Measurements from ENCODE around the gene HOOK2. TPM values are rescaled to one million over a fixed set of nuclear protein-coding genes. Genes with fewer than 3 reads are reported as not detected.

The HOOK2 gene
- total and polyA plus RNA-seq, 2 of the 8 experiments (the other 6 are each of a cell fraction or from before 2014, with no cell fraction given), result 23.8 to 63.2 TPM

GRCh38 chr19:12796146-12797071, 21.1 kb upstream of the HOOK2 start:
- H3K36me3 ChIP-seq (ENCODE audit: control insufficient read depth in 2 of 4, insufficient read depth in 4 of 4, low read length in 3 of 4), result peaks cover 8 to 19% (median 14%) of the 10 kb centered on the region in 4 experiments; a peak in 7 of 8 replicates
- TF ChIP-seq USF2 (IDR thresholded peaks at IDR 0.05; ENCODE audit: low read length), result peak; percentile 34; the same call in 1 of the 2 replicates
- peak; percentile 41; the same call in 1 of the 2 replicates for TF ChIP-seq CEBPB (IDR thresholded peaks at IDR 0.05; ENCODE audit: low read depth, low read length)
- TF ChIP-seq CHD2 (IDR thresholded peaks at IDR 0.05; ENCODE audit: low read length), result no peak
- no peak for TF ChIP-seq FOSL1 (IDR thresholded peaks at IDR 0.05; ENCODE audit: insufficient read depth, low read depth, low read length)
- peak; percentile 84; the same call in 1 of the 2 replicates for TF ChIP-seq GTF2F1 (IDR thresholded peaks at IDR 0.05; ENCODE audit: borderline replicate concordance, low read depth, low read length)
- TF ChIP-seq CBX8 (IDR thresholded peaks at IDR 0.05; ENCODE audit: borderline replicate concordance, low read depth, low read length), result no peak
- TF ChIP-seq BCL11A (IDR thresholded peaks at IDR 0.05; ENCODE audit: low read depth in 2 of 2, low read length in 2 of 2), result no peak
- TF ChIP-seq TEAD4 (IDR thresholded peaks at IDR 0.05; ENCODE audit: low read depth, low read length), result 0 out of 2 replicates have a peak, but pooled peaks have one; percentile 32
- TF ChIP-seq CHD1 (IDR thresholded peaks at IDR 0.05; ENCODE audit: low read depth, low read length), result no peak

More at GRCh38 chr19:12796146-12797071, 21.1 kb upstream of the HOOK2 start:
- POLR2A ChIA-PET (ENCODE audit: partially characterized antibody), result interaction anchor here (0.7 to 15.2 kb wide), 16 partner anchors 9 to 78 kb away, joined by 3 to 317 read pairs (median 5); partner anchors contain the start of genes GET3, HOOK2, RNASEH2A and RTBDN
- Histone ChIP-seq H3K79me2 (ENCODE audit: control insufficient read depth in 1 of 2, insufficient read depth in 2 of 2, low read length in 2 of 2) (peaks cover 0 to 12% of the 10 kb centered on the region in 2 experiments; a peak in 2 of 4 replicates), H3K23ac (ENCODE audit: insufficient read length) (no peak overlapping the region), H4K5ac (ENCODE audit: insufficient read length, low read depth, low read length) (no peak overlapping the region), H3K9me3 (ENCODE audit: insufficient read depth in 2 of 2, low read depth in 1 of 2, low read length in 1 of 2) (no peaks in the 10 kb centered on the region), H3K27me3 (replicated peaks in 1 of 4; ENCODE audit: control insufficient read depth in 3 of 4, extremely low read depth in 1 of 4, insufficient read depth in 3 of 4, low read length in 3 of 4) (peaks cover 0 to 10% (median 8%) of the 10 kb centered on the region in 4 experiments; a peak in 3 of 7 replicates), H3K23me2 (ENCODE audit: low read depth, low read length) (peaks cover 23% of the 10 kb centered on the region), H3K4me3 (ENCODE audit: extremely low read depth in 1 of 4, insufficient read depth in 2 of 4, low read depth in 3 of 4, low read length in 4 of 4) (no peak overlapping the region), H2BK120ac (replicated peaks; ENCODE audit: low read depth, low read length) (no peak overlapping the region), H3K4me2 (ENCODE audit: insufficient read depth in 1 of 2, low read depth in 2 of 2, low read length in 2 of 2) (peak overlapping the region in 1 of 2 experiments; percentile 49; a peak in 1 of 4 replicates), H2BK12ac (ENCODE audit: low read depth, low read length) (peak overlapping the region; percentile 80; the same call in 1 of the 2 replicates), H3K14ac (ENCODE audit: insufficient read length) (no peak overlapping the region), H4K20me1 (replicated peaks in 1 of 2; ENCODE audit: control insufficient read depth in 1 of 2, insufficient read depth in 2 of 2, low read length in 2 of 2) (peaks cover 0 to 6% of the 10 kb centered on the region in 2 experiments), H4K8ac (ENCODE audit: extremely low read depth, insufficient read depth, low read length) (no peak overlapping the region), H2BK15ac (ENCODE audit: low read length) (peak overlapping the region; percentile 55; the same call in 1 of the 2 replicates), H3K4me1 (replicated peaks in 1 of 4; ENCODE audit: control insufficient read depth in 3 of 4, insufficient read depth in 4 of 4, low read length in 3 of 4) (peaks cover 5 to 19% (median 13%) of the 10 kb centered on the region in 4 experiments), H2BK5ac (ENCODE audit: low read depth, low read length) (peak overlapping the region; percentile 66; the same call in 1 of the 2 replicates), H3K4ac (replicated peaks; ENCODE audit: insufficient read length, low read depth, low read length) (no peak overlapping the region), H3K9ac (replicated peaks in 1 of 4; ENCODE audit: extremely low read depth in 1 of 4, low read depth in 3 of 4, low read length in 3 of 4) (no peak overlapping the region; a peak in 1 of 7 replicates), H2BK20ac (ENCODE audit: low read length) (no peak overlapping the region), H3K79me1 (ENCODE audit: low read depth, low read length) (peaks cover 7% of the 10 kb centered on the region), H2AK5ac (ENCODE audit: low read depth, low read length) (no peak overlapping the region), H3K18ac (ENCODE audit: extremely low read depth, low read length) (0 out of 2 replicates have a peak overlapping the region, but pooled peaks have one; percentile 48), H3K56ac (replicated peaks; ENCODE audit: insufficient read length, low read depth, low read length) (no peak overlapping the region), H4K91ac (replicated peaks; ENCODE audit: insufficient read length, low read length) (peak overlapping the region; percentile 76), H3K27ac (ENCODE audit: low read depth, low read length) (no peak overlapping the region), H2AFZ (ENCODE audit: low read length) (no peak overlapping the region)
- WGBS, 2 experiments (ENCODE audit: extremely low coverage in 1 of 2, insufficient coverage in 1 of 2, insufficient read length in 1 of 2, insufficient replicate concordance in 2 of 2, low coverage in 1 of 2, low lambda C conversion rate in 2 of 2, missing lambda C conversion rate in 1 of 2), result 30% methylated on average over 18 of the region's 18 CpGs; no CpG with 5 or more reads in 1 of the 2 experiments
- DNase-seq (ENCODE audit: low read depth in 1 of 2, low spot score in 2 of 2) (peak in 1 of 2 experiments; percentile 81), FAIRE-seq (peak; percentile 85)
- CTCF ChIA-PET (ENCODE audit: partially characterized antibody), result interaction anchor here (0.7 to 17.9 kb wide), 35 partner anchors 10 to 124 kb away, joined by 3 to 288 read pairs (median 5); partner anchors contain the start of genes DHPS, RNASEH2A and RTBDN
